T-helper 2 cell treated with Interferon-gamma antibody and Interleukin-4, amounts not matched to agents 100 ng/mL and 5 ng/mL, for 36 hours (primary cell): ENCODE results near the gene CEACAM8. TPM values are rescaled to one million over a fixed set of nuclear protein-coding genes. Genes with fewer than 3 reads are reported as not detected.
"Not testable (repeated sequence)": the region's sequence is repeated elsewhere in the genome, so short reads cannot be mapped to it uniquely, and the experiment has no call there.

Experiments
- intact Hi-C: fragments of 100-400 bp; cut with micrococcal nuclease; formaldehyde crosslinking; loops from one replicate; pipeline ENCODE4 v1.15.1; 2023
- total RNA-seq: library from RNA; stranded (reverse); gene quantifications from 2 replicates; pipeline ENCODE4 v1.2.3, GENCODE V29; 2022

CEACAM8 gene
- total RNA-seq, 1 donor from 2014 or later, result not detected

DNA sequence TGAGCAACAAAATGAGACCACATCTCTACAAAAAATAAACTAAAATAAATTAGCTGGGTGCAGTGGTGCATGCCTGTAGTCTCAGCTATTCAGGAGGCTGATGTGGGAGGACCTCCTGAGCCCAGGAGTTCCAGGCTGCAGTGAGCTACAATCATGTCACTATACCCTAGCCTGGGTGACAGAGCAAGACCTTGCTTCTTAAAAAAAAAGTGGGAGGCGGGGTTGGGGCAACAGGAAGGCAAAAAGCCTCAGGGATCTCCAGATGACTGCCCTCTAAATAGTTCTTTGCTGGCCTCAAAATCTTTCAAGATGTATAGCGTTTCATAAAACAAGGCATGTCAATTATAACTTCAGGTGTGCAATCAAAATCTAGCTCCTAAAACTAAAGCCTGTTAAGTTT is 18.5 kb downstream of the CEACAM8 start:
- intact Hi-C loops, result no loop called here

DNA sequence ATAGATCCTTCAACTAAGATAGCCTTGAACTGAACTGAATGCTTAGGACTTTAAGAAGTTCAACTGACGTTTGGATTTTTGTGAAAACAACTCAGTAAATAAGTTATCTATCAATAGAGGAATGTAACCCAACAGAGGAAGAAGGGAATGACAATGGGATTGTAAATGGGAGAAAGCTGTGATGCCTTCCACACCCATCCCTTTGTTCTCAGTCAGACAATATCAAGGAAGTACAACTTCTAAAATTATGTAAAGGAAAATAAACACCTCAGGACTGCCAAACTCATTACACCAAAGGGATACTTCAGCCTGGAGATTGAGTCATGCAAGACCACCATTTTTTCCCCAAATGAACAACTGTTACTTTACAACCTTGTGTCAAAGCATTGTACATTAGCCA is 21.1 kb downstream of the CEACAM8 start:
- intact Hi-C loops, result no loop called here

DNA sequence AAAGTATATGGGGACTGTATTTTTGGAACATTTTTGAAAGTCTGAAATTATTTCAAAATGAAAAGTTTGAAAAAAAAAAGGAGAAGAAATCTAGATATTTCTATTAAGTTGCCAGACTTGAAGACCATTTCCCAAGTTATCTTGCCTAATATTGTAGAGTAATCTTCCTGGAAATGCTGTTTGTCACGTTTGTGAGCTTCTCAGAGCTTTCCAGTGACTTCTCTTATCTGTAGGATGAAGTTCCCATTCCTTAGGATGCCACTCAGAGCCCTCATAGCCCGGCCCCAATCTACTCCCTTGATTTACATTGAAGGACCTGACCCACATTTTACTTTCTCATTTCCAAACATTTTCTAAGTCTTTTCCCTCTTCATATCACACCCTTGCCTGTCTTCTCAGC is 23.6 kb downstream of the CEACAM8 start:
- intact Hi-C loops, result no loop called here

GRCh38 chr19:42569193-42569592 is 25.5 kb downstream of the CEACAM8 start:
- intact Hi-C loops, result no loop called here

DNA sequence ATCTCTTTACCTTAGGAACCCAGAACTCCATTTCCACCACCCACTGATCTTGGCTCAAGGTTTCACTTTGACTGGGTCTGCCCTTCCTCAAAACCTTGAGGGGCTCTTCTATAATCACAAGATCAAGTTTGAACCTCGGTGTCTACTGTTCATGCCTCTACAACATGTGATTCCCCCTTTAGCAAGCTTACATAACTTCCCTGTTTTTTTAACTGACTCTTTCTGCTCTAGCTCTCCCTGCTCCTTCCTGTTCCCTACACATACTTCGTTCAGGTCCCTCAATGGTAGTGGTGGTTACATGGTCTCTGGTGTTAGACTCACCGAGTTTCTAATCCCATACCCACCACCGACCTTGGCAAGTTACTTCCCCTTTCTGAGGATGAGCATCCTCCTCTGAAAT is 26.7 kb downstream of the CEACAM8 start:
- intact Hi-C loops, result no loop called here

- intact Hi-C loops, result no loop called here
Observed at GRCh38 chr19:42567567-42567966, 27.2 kb downstream of the CEACAM8 start.

GRCh38 chr19:42563352-42564210 is 31.1 kb downstream of the CEACAM8 start:
- intact Hi-C loops, result no loop called here

DNA sequence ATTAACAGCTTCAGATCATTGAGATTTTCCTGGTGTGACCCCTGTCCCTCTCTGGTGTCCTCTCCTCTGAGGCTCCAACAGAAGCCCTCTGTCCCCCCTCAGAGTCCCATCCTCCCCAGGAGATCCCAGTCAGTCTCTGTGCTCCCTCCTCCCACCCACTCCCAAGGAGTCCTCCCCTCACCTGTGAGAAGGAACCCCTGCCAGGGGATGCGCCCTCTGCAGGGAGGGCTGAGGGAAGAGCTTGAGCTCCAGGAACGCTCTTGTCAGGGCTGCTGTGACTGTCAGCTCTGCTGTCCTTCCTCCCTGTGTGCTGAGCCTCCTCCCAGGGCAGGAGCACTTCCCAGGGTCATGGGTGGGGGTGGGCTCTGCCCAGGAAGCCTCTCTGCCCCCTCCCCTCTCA is 33.2 kb downstream of the CEACAM8 start:
- intact Hi-C loops, result no loop called here

DNA sequence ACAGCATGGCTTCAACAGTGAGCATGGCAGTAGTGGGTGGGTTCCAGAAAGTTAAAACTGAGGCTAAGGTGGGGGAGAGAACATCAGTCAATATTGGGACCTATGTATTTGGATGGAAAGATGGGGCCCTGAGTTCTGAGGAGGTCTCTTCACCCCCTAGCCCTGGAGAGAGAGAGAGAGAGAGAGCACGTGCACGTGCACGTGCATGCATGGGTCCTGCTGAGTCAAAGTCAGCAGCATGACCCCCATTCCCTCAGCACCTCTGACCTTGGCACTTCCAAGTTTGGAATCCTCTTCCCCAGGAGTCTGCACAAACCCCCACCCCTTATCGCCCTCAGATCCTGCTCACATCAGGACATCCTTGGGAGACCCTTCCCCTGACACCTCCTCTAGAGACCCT is 34.0 kb downstream of the CEACAM8 start:
- intact Hi-C loops, result no loop called here

GRCh38 chr19:42558450-42559150 is 36.1 kb downstream of the CEACAM8 start:
- intact Hi-C loops, result no loop called here

DNA sequence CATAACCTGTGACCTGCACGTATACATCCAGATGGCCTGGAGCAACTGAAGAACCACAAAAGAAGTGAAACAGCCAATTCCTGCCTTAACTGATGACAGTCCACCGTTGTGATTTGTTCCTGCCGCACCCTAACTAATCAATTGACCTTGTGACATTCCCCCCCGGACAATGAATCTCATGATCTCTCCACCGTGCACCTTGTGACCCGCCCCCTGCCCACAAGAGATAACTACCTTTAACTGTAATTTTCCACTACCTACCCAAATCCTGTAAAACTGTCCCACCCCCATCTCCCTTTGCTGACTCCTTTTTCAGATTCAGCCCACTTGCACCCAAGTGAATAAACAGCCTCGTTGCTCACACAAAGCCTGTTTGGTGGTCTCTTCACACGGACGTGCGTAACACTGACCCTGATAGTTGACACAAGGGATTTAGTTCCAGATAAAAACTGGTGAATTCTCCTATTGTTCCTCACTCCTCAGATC is 37.3 kb downstream of the CEACAM8 start:
- intact Hi-C loops, result not testable (repeated sequence)

- intact Hi-C loops, result no loop called here
Observed at GRCh38 chr19:42555801-42556200, 38.9 kb downstream of the CEACAM8 start.

DNA sequence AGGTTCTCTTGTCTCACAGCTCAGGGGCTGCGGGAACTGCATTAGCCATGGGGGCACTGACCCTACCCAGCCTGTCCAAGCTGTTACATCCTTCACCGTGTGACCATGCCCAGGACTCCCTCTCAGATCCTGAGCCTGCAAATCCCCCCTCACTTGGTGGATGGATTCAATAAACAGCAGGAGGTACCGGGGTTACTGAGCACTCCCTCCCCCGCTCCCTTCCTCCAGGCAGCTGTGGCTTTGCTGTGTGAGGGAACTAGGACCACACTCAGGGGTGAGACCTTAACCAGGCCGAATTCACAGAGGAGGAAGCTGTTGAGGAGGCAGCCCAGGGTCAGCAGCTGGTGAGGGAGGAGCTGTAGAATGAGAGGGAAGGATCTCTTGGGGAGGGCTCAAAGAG is 39.4 kb downstream of the CEACAM8 start:
- intact Hi-C loops, result no loop called here

DNA sequence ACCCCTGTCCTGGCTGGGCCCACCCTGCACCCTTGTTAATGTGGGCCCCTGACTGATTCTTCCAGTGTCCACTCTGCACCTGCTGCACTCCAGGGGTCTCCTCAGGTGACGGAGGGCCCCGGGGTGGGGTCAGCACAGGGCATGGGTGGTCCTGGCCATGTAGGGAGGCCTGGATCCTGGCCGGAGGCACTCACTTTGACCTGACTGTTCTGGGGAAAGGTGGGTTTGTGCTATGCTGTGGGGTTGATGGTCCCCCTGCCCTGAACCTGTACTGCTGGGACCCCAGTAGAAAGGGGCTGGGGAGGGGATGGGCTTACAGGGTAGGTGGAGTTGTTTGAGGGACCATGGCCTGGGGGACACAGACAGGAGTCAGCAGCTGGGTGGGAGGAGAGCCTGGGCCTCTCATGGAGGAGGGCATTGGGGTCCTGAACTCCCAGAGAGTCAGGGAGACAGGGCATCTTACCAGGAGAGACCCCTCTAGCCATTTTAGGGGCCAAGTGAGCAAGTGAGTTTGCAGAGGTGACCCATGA is 40.6 kb downstream of the CEACAM8 start:
- intact Hi-C loops, result no loop called here

DNA sequence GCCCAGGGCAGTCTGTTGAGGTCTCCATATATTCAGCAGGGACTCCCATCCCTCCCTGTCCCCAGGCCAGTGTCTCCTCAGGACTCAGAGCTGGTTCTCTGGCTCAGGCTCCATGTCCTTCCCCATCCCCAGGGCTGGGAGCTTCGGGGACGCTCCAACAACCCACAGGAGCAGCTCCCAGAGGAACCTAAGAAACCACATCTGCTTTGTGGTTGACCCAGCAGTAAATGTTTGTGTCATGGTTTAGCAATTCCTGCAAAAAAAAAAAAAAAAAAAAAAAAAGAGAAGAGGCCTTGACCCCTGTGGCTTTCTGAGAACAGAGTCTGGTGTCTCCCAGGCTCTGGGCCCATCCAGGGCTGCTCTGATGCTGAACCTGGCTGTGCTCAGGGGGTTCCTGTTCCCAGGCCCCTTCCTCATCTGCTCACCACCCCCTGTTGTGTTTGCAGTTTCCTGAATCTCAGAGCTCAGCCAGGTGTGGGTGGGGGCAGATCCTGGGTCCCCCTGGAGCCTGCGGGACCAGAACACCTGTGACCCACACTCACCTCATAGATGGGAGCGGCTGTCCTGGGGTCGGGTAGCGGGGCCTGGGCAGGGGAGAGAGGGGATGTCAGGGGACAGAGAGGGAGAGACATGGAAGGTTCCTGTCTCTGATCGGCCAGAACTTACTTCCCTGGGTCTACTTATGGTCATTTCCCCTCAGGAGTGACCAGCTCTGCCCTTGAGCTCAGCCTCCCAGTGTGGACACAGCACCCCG is 41.3 kb downstream of the CEACAM8 start:
- intact Hi-C loops, result no loop called here

- intact Hi-C loops, result no loop called here
Observed at GRCh38 chr19:42552086-42553065, 42.3 kb downstream of the CEACAM8 start.

DNA sequence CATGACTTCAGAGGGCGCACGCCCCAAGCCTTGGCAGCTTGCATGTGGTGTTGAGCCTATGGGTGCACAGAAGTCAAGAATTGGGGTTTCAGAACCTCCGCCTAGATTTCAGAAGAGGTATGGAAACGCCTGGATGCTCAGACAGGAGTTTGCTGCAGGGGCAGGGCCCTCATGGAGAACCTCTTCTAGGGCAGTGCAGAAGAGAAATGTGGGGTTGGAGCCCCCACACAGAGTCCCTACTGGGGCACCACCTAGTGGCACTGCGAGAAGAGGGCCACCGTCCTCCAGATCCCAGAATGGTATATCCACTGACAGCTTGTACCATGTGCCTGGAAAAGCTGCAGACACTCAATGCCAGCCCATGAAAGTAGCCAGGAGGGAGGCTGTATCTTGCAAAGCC is 44.2 kb downstream of the CEACAM8 start:
- intact Hi-C loops, result not testable (repeated sequence)

DNA sequence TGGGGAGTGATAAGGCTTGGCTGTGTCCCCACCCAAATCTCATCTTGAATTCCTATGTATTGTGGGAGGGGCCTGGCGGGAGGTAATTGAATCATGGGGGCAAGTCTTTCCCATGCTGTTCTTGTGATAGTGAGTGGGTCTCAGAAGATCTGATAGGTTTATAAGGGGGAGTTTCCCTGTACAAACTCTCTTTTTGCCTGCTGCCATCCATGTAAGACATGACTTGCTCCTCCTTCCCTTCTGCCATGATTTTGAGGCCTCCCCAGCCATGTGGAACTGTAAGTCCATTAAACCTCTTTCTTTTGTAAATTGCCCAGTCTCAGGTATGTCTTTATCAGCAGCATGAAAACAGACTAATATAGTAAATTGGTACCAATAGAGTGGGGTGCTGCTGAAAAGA is 45.7 kb downstream of the CEACAM8 start:
- intact Hi-C loops, result not testable (repeated sequence)

DNA sequence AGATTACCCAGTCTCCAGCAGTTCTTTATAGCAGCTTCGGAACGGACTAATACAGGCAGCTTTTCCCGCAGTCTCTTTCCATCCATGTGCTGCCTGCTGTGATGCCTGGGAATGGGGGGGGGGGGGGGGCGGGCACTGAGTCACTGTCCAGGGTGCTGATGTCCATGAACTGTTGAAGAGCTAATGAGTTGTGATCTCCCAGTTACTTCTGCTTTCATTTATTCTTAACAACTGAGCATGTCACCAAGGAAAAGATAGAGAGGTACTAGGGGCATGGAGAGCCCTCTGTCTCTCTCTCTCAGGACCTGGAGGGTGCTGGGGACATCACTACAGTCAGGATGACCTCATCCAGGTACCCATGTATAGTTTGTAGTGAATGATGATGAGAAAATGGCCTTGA is 46.2 kb downstream of the CEACAM8 start:
- intact Hi-C loops, result no loop called here

DNA sequence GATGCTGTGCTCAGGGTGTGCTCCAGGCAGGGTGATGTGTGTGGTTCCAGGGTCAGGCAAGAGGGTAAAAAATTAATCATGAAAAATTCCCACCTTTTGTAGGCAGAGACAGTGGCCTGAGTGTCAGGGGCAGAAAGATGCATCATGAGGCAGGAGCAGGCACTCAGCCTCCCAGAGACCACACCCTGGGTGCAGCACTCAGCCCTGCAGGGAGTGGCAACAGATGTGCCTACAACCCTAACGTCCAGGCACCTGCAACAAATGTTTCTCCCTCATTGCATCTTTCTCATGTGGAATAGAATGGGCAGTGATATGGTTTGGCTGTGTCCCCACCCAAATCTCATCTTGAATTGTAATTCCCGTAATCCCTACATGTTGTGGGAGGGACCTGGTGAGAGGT is 46.8 kb downstream of the CEACAM8 start:
- intact Hi-C loops, result no loop called here
